Fibroblast of mammary gland (primary cell): ENCODE results near the gene CACNA2D3.

Experiments
- DNase-seq: peaks from one replicate; pipeline ENCODE4 v3.0.0-alpha.2; 2010; ENCODE audit warnings: low read depth
- H3K4me3 ChIP-seq: 2 replicates; pipeline ENCODE4 v1.5.1; 2011; ENCODE audit warnings: low read depth, mild to moderate bottlenecking, low read length, moderate library complexity; ENCODE audit not compliant: control insufficient read depth
- CTCF ChIP-seq: conservative IDR thresholded peaks from 2 replicates; pipeline ENCODE4 v1.5.1; 2011; ENCODE audit warnings: low read depth, low read length, inconsistent platforms; ENCODE audit not compliant: control insufficient read depth, insufficient read depth

Gene CACNA2D3

GRCh38 chr3:54743755-54744154, 621.4 kb downstream of the CACNA2D3 start:
- TF ChIP-seq CTCF = no peak
- no peak overlapping the region for H3K4me3 ChIP-seq
- DNase-seq = no peak

GRCh38 chr3:54744291-54744690, 621.9 kb downstream of the CACNA2D3 start:
- TF ChIP-seq CTCF = no peak

GRCh38 chr3:54745843-54746242, 623.5 kb downstream of the CACNA2D3 start:
- TF ChIP-seq CTCF = no peak
- no peak overlapping the region for H3K4me3 ChIP-seq
- DNase-seq = no peak

More at GRCh38 chr3:54744291-54744690, 621.9 kb downstream of the CACNA2D3 start:
- no peak for DNase-seq
- no peak overlapping the region for H3K4me3 ChIP-seq

GRCh38 chr3:54746722-54747121, 624.4 kb downstream of the CACNA2D3 start:
- no peak for DNase-seq
- TF ChIP-seq CTCF = no peak
- no peak overlapping the region for H3K4me3 ChIP-seq

- no peak for DNase-seq
- no peak overlapping the region for H3K4me3 ChIP-seq
- no peak for TF ChIP-seq CTCF
Observed at GRCh38 chr3:54755756-54756155, 633.4 kb downstream of the CACNA2D3 start.

- no peak for TF ChIP-seq CTCF
- H3K4me3 ChIP-seq = no peak overlapping the region
- DNase-seq = peak; percentile 5
Observed at GRCh38 chr3:54756330-54756731, 634.0 kb downstream of the CACNA2D3 start.

GRCh38 chr3:54758461-54758860, 636.1 kb downstream of the CACNA2D3 start:
- no peak overlapping the region for H3K4me3 ChIP-seq
- TF ChIP-seq CTCF = no peak
- DNase-seq = no peak
